IPS-NIHi7 (cell line): ENCODE results near the gene JOSD2.

Experiments used
- DNase-seq: peaks from one replicate; pipeline ENCODE4 v3.0.0; 2012; ENCODE audit warnings: mixed read lengths; ENCODE audit errors: extremely low spot score

Gene JOSD2

DNA sequence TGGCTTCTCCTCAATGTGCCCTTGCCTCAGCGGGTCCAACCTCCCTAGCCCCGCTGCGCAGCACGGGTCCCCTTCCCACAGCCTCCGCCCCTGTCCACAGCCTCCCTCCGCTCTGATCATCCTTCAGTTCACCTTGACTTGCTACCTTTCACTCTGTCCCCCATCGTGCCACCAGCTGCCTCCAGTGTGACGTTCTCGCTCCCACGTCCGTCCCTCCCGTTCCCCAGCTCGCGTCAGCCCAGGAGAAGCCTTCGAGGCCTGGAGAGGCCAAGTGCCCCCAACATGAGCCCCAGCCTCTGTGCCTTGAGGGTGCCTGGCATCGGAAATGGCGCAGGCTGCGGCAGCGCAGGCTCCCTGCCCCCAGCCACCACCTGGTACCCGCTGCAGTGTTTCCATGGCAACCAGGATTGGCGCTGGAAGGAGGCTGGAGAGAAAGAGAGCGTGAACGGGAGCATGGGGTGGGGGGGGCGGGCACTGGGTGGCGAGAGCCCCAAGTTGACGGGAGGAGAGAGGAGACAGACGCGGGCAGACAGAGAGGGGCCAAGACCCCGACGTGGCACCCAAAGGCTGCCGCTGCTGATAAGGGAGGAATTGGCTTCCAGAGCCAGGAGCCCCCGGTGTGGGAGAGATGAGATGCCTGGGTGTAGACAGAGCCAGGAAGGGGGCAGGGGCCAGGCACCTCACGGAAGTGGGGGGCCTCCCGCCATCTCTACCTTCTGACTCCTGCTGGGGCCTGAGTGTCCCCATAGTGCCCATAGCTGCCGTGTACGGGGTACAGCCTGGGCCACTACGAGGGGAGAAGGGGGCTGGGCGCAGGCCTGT, 3.6 kb upstream of the JOSD2 start:
- no peak for DNase-seq

GRCh38 chr19:50513746-50514345, 2.9 kb upstream of the JOSD2 start, which contains the start of gene ASPDH:
ASPDH (minus strand) TSS chr19:50513913; CDS start chr19:50513823, 90 bp downstream.
- no peak for DNase-seq

DNA sequence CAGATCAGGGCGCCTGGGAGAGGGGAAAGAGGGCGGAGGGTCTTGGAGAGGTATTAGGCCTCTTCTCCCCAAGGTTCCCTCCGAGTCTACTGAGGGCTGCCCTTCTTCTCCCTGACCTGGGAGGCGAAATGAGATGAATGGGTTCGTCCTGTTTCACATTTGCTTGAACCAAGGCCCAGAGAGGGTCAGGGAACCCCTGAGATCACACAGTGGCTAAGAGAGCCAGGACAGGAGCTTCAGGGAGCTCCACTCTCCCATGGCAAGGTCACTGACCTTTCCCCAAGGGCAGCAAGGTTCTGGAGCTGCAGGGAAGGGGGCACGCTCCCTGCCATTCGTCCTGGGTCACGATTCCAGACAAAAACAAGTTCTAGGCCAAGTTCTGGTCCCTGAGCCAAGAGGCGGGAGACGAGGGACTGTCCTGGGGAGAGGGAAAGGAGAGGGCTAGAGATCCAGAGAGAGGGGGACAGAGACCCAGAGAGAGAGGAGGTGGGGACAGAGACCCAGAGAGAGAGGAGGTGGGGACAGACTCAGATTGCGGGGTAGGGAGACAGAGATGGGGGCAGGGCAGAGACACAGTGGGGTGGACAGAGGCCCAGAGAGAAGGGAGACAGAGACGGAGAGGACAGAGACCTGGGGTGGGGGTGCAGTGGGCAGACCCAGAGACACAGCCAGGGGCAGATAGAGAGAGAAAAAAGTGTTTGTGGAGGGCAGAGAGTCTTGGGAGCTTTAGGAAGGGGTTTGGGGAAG, 2.2 kb upstream of the JOSD2 start:
- no peak for DNase-seq

GRCh38 chr19:50512112-50512998, 1.4 kb upstream of the JOSD2 start:
- no peak for DNase-seq

DNA sequence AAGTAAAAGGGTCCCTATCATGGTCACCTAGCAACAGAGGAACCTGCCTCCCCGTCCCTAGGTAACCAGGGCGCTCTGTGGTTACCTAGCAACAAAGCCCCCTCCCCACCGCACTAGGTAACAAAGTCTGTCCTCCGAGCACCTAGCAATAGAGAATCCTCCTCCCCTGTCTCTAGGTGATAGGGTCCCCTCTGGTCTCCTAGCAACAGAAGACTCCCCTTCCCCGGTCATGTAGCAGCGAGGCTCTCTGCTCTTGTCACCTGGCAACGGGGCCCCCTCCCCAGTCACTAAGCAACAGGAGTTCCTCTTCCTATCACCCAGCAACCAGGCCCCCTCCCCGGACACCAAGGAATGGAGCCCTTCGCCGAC, 307 bp downstream of the JOSD2 start:
- DNase-seq: peak; percentile 76

GRCh38 chr19:50510121-50510670, 795 bp downstream of the JOSD2 start:
- no peak for DNase-seq

- DNase-seq: no peak
Measured at GRCh38 chr19:50509366-50509765, 1.6 kb downstream of the JOSD2 start.

GRCh38 chr19:50508843-50509190, 2.2 kb downstream of the JOSD2 start:
- DNase-seq: no peak

DNA sequence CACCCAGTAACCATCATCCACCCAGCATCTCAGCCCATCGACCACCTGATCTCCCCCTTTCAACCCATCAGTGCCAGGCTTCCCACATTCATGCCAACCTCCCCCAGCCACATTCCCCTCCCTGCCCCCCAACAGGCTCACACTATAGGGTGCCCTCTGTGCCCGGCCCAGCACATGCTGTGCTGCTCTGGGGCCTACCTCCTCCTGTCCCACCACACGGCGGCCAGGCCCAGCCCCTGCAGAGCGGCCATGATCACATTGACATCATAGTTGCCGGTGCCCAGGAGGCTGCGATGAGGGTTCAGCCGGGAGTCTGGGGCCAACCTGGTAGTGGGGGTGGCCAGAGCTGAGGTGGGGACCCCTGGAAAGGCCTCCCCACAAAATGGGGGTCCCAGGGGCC, 3.6 kb downstream of the JOSD2 start:
- no peak for DNase-seq

DNA sequence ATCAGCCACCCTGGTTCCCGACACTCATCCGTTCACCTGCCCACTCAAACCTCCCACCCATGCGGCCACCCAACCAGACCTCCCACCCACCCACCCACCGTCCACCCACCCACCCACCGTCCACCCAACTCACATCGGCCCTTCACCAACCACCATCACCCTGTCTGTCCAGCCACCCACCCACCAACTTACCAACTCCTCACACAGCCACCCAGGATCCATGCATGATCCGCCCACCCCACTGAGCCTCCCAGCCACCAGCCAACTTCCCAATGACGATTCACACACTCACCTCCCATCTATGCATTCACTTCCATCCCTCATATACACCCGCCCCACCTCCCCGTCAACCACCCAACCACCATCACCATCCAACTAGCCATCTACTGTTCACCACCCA, 4.3 kb downstream of the JOSD2 start:
- no peak for DNase-seq

GRCh38 chr19:50505856-50506611, 5.0 kb downstream of the JOSD2 start:
- DNase-seq: no peak

- DNase-seq: no peak
Measured at GRCh38 chr19:50501568-50502475, 9.2 kb downstream of the JOSD2 start.

DNA sequence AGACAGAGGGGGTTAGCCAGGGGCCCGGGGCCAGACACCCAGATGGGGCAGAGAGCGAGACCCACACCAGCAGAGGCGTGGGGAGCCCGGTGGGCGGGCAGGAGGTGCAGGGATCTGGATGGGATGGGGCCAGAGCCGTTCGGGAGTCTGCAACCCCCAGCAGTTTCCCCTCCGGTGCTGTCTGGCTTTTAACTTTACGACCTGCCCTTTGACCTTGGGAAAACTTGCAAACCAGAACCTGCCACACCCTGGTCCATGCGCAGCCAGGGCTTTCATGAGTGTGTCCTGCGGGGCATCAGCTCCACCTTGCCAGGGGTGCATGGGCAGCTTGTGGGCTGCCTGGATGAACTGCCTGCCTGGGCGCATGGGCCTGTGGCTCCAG, 9.8 kb downstream of the JOSD2 start:
- DNase-seq: no peak

GRCh38 chr19:50500753-50501151, 10.2 kb downstream of the JOSD2 start:
- no peak for DNase-seq

GRCh38 chr19:50500060-50500752, 10.8 kb downstream of the JOSD2 start:
- peak; percentile 52 for DNase-seq

- no peak for DNase-seq
Measured at GRCh38 chr19:50498219-50499056, 12.6 kb downstream of the JOSD2 start.

DNA sequence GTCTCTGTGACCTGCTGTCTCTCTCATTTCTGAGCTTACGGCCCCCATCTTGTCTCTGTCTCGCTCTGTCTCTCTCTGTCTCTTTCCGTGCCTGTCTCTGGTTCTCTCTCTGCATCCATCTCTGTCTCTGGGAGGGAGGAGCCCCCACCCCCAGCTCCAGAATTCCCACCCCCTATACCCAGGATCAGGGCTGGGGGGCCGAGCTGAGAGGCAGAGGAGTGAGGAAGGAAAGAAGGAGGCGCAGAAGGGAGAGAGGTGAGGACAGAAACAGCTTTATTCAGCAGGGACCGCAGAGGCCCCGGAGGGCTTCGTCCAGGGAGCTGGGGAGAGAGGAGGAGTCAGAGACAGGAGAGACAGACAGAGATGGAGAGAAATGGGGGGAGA, 14.0 kb downstream of the JOSD2 start:
- DNase-seq: no peak
